Activated effector memory CD4-positive, alpha-beta T cell treated with anti-CD3 and anti-CD28 coated beads, Interleukin-2, amount 50 U/mL, for 16 hours (primary cell): ENCODE data around the gene UBE2E2.
"Not testable (repeated sequence)": the region's sequence is repeated elsewhere in the genome, so short reads cannot be mapped to it uniquely, and the experiment has no call there.

Experiments used
- DNase-seq: peaks from one replicate; pipeline ENCODE4 v3.0.0-alpha.2; 2020

Gene UBE2E2

DNA sequence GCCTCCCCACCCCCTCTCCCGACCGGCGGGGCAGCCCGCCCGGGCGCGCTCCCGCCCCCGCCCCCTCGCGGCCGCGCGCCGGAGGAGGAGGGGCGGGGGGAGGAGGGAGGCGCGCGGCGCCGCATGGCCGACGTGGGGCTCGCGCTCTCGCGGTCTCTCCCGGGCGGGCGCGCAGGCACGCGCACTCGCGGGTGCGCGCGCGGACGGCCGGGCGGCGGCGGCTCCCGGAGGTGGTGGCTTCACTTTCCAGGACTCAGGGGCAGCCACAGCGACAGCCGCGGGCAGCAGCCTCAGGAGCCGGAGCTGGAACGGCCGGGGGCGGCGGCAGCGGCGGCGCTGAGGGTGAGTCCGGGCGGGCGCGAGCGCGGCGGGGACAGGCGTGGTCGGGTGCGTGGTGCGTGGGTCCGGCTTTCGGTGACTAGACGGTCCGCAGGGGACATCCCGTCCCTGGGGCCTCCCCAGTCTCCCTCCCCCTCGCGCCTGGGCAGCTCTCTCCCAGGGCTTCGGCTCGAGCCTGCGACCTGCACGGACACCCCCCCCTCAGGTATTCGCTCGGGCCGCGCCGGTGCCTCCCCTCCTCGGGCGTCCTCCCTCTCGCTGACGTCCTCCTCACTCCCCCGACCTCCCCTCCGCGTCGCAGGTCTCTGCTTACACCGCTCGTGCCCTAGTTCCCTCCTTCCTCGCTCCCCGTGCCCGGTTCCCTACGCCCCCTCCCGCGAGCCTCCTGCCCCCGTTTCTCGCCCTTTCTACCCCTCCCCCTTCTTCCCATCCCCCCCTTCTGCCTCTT is at the start of gene UBE2E2:
Gene UBE2E2 (plus strand): TSS at position 407 of the 787 bp plus-strand sequence.
- peak; percentile 70 for DNase-seq

GRCh38 chr3:23153436-23153835 is 49.7 kb upstream of the UBE2E2 start:
- DNase-seq = no peak

DNA sequence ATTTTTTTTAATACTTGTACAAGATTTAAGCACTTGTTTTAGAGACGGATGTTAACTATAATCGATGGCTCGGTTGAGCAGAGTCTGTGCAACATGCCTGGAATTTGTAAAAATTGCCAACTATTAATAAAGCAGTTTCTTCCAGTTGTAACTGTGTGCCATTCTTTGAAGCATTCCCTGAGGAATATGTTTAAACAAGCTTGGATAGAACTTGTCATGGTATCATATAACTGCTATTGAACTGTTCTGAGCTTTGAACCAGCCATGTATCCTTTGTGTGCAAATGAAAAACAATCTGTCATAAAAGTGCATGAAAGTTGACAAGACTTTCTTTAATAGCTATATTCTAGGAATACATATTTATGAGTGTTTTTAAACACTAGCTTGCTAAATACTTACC is 45.8 kb upstream of the UBE2E2 start:
- no peak for DNase-seq

GRCh38 chr3:23159929-23160328 is 43.2 kb upstream of the UBE2E2 start:
- no peak for DNase-seq

DNA sequence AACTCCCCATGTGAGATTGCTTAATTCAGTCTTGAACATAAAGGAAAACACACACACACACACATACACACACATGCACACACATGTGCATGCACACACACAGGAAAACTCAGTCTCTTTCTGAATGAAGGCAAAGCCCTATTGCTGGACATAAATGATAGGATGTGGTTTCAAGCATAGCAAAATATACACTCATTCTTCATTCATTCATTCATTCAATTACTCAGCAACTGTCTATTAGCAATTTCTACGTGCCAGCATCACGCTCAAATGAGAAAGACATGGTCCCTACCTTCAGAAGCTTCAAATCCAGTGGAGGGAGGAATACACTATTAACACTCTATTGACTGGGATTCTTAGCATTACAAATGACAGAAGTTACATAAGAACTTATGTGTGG is 41.8 kb upstream of the UBE2E2 start:
- no peak for DNase-seq

DNA sequence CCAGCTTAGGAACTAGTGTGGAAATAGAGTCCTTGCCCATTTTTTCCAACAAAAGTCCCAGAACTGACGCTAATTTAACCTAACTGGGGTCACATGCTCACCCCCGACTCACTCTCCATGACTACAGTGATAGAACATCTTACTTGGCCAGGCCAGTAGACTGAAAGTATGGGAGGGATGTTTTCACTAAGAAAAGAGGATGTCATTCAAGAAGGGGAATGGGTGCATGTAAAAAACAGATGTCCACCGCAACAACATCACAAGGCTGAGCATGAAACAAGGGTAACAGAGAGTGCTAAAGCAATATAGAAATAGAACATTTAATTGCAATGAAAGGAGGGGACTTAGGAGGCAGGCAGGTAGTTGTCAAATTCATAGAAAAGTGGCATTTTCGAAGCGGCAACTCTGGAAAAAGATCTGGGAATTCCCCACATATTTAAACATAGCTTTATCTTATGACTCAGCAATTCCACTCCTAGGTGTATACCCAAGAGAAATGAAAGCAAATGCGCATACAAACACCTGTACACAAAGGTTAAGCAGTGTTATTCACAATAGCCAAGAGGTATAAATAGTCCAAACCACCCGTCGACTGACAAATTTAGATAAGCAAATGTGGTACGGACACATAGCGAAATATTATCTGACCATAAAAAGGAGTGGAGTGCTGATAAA is 41.1 kb upstream of the UBE2E2 start:
- no peak for DNase-seq

DNA sequence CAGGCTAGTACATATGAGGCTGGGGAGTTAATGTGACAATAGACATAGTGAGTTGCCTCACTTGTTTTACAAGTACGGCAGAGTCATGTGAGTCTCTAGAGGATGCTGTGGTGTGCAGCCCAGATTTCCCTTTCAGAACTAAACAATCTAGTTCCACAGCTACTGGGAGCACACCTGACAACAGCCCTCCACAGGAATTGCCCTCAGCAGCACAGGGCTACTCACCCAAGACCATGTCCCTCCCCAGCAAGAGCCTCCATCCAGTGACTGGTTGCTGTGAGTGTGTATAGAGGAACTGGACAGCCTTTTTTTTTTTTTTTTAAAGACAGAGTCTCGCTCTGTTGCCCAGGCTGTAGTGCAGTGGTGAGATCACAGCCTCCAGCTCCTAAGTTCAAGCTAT is 40.2 kb upstream of the UBE2E2 start:
- DNase-seq = no peak

- no peak for DNase-seq
Measured at GRCh38 chr3:23164746-23165145, 38.4 kb upstream of the UBE2E2 start.

DNA sequence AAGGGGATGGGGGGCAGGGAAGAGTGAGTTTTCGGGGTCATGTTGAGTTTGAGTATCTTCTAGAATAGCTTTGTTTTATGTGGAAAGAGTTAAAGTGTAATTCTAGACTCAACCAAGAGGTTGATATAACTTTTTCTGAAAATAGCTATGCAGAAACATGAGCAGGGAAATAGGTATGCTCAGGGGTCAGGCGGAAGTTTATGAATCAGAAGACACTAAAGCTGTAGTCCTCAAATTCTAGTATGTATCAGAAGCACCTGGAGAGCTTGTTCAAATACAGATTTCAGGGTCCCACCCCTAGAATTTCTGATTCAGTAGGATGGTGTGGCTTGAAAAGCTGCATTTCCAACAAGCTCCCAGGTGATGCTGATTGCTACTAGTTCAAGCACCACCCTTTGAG is 37.6 kb upstream of the UBE2E2 start:
- DNase-seq = no peak

GRCh38 chr3:23166276-23166675 is 36.9 kb upstream of the UBE2E2 start:
- no peak for DNase-seq

DNA sequence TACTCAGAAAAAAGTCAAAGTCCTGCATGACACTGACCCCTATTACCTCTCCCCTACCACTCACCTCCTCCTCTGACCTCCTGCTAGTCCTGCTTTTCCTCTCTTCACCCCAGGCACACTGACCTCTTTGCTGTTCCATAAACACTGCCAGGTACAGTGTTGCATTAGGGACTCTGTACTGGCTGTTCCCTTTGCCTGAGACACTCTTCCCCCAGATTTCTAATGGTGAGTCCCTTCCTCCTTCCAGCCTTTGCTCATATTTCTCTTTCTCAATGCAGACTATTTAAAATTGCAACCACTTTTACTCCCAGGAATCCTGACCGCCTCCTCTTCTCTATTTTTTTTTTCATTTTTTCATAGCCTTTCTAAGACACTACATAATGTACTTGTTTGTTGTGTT is 36.3 kb upstream of the UBE2E2 start:
- no peak for DNase-seq

DNA sequence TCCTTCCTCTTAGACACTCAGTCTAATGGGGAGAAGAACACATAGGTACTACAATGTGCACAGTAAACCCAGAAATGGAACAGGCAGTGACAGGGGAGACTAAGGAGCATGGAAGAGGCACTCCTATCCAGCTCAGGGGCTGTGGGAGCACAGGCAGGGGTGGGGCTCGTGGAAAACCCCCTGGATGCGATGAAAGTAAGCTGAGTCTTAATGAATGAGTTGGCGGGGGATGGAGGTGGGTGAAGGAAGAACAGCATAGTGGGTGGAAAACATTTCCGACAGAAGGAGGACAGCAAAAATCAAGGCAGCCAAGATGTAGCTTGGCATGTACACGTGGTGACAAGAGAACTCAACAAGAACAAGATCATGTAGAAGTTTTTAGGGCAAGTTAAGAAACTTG is 33.6 kb upstream of the UBE2E2 start:
- DNase-seq = no peak

GRCh38 chr3:23170291-23170690 is 32.8 kb upstream of the UBE2E2 start:
- DNase-seq = no peak

DNA sequence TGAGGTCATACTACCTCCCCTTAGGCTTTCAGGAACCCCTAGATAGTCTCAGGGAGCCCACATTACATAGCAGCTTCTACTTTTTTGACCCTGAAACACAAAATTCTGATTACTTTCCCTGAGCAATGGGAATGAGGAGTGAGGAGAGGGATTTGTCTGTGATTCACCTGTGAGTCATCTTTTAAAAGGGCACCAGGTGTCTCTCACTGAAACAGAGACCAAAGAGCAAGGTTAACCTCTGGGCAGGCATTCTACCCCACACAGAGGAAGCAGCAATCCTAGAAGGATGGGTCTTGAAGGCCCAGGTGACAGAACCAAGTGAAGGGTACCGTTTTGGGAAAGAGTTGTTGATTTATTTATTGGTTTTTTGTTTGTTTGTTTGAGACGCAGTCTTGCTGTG is 31.1 kb upstream of the UBE2E2 start:
- no peak for DNase-seq

- no peak for DNase-seq
Measured at GRCh38 chr3:23174426-23175039, 28.6 kb upstream of the UBE2E2 start.

GRCh38 chr3:23175341-23176083 is 27.6 kb upstream of the UBE2E2 start:
- no peak for DNase-seq

DNA sequence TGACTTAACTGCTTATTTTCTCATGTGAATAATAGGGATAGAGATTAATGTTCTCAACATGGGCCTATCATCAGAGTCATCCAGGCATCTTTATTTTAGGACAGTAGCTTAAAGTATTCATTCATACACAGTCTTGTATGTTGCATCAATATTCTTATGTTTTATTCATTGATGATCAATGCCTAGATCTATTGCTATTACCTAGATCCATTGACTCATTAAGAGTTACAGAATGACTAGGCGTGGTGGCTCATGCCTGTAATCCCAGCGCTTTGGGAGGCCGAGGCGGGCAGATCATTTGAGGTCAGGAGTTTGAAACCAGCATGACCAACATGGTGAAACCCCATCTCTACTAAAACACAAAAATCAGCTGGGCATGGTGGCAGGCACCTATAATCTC is 26.3 kb upstream of the UBE2E2 start:
- DNase-seq = not testable (repeated sequence)

DNA sequence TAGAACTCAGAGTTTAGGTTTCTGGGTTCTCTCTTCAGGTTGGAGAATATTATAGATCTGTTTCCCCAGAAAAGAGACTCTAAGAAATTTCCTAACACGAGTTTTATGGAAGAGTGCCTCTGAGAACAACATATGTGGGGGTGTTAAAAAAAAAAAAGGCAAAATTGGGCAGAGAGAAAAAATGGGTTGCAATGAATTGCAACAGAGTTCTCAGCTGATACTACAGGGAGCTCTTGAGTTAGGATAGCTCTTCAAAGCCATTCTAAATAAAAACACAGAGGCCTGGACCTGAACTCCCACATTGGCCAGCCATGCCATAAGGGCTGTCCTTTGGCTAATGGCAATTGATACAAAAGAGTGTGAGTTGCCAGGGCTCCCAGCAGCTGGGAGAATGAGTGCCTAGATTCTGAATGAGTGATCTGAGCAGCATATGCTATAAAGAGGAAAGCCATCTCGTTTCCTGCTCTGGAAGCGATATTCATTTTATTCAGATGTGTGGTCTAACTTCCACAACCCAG is 20.1 kb upstream of the UBE2E2 start:
- DNase-seq = no peak

- DNase-seq = no peak
Measured at GRCh38 chr3:23183731-23184130, 19.4 kb upstream of the UBE2E2 start.

- no peak for DNase-seq
Measured at GRCh38 chr3:23185861-23186260, 17.3 kb upstream of the UBE2E2 start.

DNA sequence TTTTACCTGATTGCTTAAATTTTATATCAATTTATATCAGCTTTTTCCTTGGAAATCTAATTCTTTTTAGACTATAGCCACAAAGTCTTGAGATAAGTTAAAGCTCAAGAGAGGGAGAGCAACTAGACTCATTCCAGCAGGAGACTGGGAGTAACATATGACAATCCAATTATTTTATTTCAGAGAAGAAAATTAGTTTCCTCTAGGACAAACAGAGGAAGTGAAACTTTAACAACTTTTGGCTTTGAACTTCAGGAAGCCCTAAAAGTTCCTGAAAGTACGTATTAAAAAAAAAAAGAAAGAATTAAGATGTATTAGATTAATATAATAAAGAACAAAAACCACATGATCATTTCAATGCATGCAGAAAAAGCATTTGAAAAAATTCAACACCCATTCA is 13.9 kb upstream of the UBE2E2 start:
- no peak for DNase-seq

DNA sequence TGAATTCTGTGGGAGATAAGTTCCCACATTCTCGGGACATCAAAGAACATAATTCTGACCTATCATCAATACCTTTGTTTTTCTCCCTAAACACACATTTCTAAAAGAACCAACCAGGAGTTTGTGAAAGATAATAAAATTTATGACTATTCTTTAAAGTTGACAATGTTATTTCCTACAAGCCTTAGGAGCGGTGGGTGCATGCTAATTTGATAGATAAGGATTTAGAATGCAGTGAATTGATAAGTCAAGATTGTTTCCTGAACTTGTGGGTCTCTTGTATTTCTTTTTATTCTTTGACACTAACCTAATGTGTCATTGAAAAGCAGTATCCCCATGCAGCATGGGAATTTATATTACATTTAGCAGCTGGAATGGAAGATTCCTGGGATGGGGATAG is 10.3 kb upstream of the UBE2E2 start:
- no peak for DNase-seq

DNA sequence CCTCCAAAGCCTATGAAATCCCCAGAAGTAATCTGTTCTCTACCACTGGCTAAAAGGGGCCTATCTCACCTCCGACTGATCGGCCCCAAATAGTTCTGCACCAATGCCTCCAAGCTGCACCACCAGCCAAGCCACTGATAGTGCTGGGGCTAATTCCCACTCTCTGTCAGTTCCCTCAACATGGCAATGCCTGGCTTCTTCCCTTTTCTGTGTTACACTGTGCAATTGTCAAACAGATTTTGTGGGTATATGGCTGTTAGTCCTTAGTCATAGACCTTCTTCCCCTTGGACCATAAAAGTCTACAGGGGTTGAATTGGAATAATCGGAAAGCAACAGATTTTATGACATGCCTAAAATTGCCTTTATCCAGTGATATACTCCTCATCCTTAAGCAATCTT is 9.3 kb upstream of the UBE2E2 start:
- no peak for DNase-seq
